GM19397 (cell line): Measurements from ENCODE around the gene DNAI2.

Experiments used
- ATAC-seq: cut with Tn5 transposase; IDR thresholded peaks from one replicate; pipeline ENCODE4 v1.9.1; 2021; ENCODE audit warnings: mild to moderate bottlenecking, moderate library complexity; ENCODE audit not compliant: unreplicated experiment

DNAI2 gene

GRCh38 chr17:74357466-74357809 is 83.4 kb downstream of the DNAI2 start:
- ATAC-seq, result no peak

- ATAC-seq, result no peak
These were observed 84.7 kb downstream of the DNAI2 start for GRCh38 chr17:74358697-74359096.

DNA sequence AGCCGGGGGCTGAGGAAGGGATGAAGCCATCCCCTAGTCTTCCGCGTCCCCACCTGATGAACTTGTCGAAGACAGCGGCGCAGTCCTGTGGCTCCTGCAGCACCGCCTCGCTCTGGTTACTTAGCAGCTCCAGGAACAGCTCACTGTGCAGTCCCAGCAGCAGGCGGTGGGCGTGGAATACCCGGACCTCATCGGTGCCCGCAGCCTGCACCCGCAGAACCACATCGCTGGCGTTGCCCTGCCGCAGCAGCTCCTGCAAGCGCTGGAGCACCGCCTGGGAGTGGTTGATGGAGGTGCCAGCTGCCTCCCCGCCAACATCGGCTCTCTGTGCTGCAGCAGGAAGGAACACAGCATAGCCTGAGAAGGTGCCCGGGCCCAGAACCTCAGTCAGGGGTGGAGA is 85.9 kb downstream of the DNAI2 start:
- no peak for ATAC-seq

DNA sequence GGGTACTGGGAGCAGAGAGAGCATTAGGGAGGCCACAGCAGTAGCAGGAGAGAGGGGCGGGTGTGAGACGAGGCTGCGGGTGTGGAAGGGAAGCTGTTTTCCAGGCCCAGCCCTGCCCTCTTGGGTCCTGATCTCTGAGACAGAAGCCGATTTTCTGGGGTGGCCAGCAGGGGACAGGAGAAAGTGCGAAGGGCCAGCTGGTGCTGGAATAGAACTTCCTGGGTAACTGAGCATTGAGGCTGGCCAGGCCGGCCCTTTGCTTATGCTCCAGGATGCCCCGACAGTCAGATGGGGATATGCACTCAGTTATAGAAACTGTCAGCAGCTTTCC is 86.8 kb downstream of the DNAI2 start:
- no peak for ATAC-seq

DNA sequence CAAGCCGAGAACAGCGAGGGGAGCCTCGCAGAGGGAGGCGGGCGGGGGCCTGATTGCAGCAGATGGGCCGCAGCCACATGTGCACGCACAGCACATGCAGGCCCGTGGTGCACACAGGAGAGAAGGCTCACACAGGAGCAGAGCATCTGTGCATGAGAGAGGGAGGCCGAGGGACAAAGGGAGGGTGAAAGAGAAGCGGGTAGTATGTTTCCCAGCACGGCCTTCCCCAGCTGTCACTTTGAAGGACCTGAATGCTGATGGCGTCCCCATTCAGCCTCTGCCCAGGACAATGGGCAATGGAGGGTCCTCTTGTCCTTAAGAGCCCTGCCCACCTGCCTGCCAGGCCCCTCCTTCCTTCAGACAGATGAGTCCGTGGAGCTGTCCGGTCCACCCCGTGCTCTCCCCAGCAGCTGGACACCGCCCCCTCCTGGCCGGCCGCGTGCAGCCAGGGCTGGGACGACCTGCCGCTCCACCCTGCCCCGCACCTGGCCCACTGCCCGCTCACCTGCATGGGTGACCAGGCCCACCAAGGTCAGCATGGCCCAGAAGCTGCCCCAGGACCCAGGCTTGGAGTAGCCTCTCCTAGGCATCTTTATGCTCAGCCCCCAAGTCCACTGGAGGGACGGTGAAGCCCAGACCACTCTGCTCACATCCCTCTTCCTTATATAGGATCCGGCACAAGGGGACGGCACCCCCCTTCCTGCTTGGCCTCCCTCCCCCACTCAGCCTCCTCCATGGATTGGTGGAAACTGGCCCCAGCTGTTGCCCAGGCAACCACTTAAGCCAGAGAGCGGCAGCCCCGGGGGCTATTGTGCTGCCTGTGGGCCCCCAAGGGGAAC is 87.4 kb downstream of the DNAI2 start, which contains the start of gene BTBD17:
TSS of gene BTBD17 (minus strand) at position 639 of the 839 bp plus-strand sequence. CDS start at position 590, 49 bp downstream.
- ATAC-seq, result no peak

GRCh38 chr17:74362069-74362405 is 88.0 kb downstream of the DNAI2 start:
- ATAC-seq, result no peak

GRCh38 chr17:74362810-74363498 is 88.9 kb downstream of the DNAI2 start:
- ATAC-seq, result no peak
